Peyer's patch (tissue), 4 donors: ENCODE results near the gene OR14I1. TPM values are rescaled to one million over a fixed set of nuclear protein-coding genes. Genes with fewer than 3 reads are reported as not detected.
A peak's percentile ranks its signal among the peaks of the same experiment; 100 is the strongest.
"Not testable (repeated sequence)": the region's sequence is repeated elsewhere in the genome, so short reads cannot be mapped to it uniquely, and the experiment has no call there.

Source experiments
- DNase-seq, 3 donors: peaks; one replicate each; pipeline ENCODE4 v3.0.0-alpha.2; 2017 to 2019
- H3K27ac ChIP-seq, 4 donors: fragments of 200-600 bp; sonication (generic); one replicate each; pipeline ENCODE4 v1.5.1; 2016 to 2019
- H3K27me3 ChIP-seq, 2 donors: fragments of 200-600 bp; sonication (generic); one replicate each; pipeline ENCODE4 v1.5.1; 2019
- H3K36me3 ChIP-seq, 3 donors: fragments of 200-600 bp; sonication (generic); one replicate each; pipeline ENCODE4 v1.5.1; 2016 to 2019
- H3K4me1 ChIP-seq, 4 donors: fragments of 200-600 bp; sonication (generic); one replicate each; pipeline ENCODE4 v1.5.1; 2016 to 2019
- H3K4me3 ChIP-seq, 4 donors: fragments of 200-600 bp; sonication (generic); 1 replicate in 3 of 4; 2 replicates in 1 of 4; pipeline ENCODE4 v1.5.1; 2016 to 2019; ENCODE audit warnings: mild to moderate bottlenecking in 1 of 4
- H3K9me3 ChIP-seq, 4 donors: fragments of 200-600 bp; sonication (generic); one replicate each; pipeline ENCODE4 v1.5.1; 2016 to 2019; ENCODE audit warnings: mild to moderate bottlenecking in 1 of 4
- CTCF ChIP-seq, 6 experiments: fragments of 450-650 bp in 4 of 6; fragments of 200-600 bp in 2 of 6; sonication (generic) in 1 of 6; IDR thresholded peaks; one replicate each; pipeline ENCODE4 v1.5.1; 2017 to 2019; ENCODE audit warnings: antibody characterized with exemption in 6 of 6, mild to moderate bottlenecking in 3 of 6, moderate library complexity in 1 of 6
- POLR2A ChIP-seq, 2 donors: fragments of 450-650 bp; IDR thresholded peaks; one replicate each; pipeline ENCODE4 v1.5.1; 2017; ENCODE audit warnings: antibody characterized with exemption in 2 of 2, mild to moderate bottlenecking in 2 of 2, moderate library complexity in 2 of 2
- small RNA-seq, 2 donors: library from RNA; depleted of rRNA; stranded (forward); fragments of <200 nt; gene quantifications; one replicate each; pipeline ENCODE3, GENCODE V24; 2016
- total RNA-seq, 4 donors: library from RNA; depleted of rRNA; stranded (reverse); fragments of >200 nt; gene quantifications; one replicate each; pipeline ENCODE4 v1.1.0, GENCODE V29; 2016

The OR14I1 gene
- total RNA-seq, 4 donors from 2014 or later, result not detected

GRCh38 chr1:248686815-248687214 lies 15.8 kb downstream of the OR14I1 start:
- no peaks in the 10 kb centered on the region for H3K4me1 ChIP-seq
- H3K27me3 ChIP-seq, result no peaks in the 10 kb centered on the region
- DNase-seq, result peak in 1 of 3 donors; percentile 54
- H3K27ac ChIP-seq, result no peak overlapping the region
- TF ChIP-seq POLR2A (IDR thresholded peaks at IDR 0.05), result no peak
- peak in 3 of 6 experiments; percentile 46 to 66 (median 59) for TF ChIP-seq CTCF (IDR thresholded peaks at IDR 0.05)
- no peaks in the 10 kb centered on the region for H3K36me3 ChIP-seq
- H3K9me3 ChIP-seq, result no peaks in the 10 kb centered on the region
- H3K4me3 ChIP-seq, result no peak overlapping the region

GRCh38 chr1:248681651-248682050 lies 20.9 kb downstream of the OR14I1 start:
- no peaks in the 10 kb centered on the region for H3K4me1 ChIP-seq
- no peak for DNase-seq
- H3K27ac ChIP-seq, result no peak overlapping the region
- no peaks in the 10 kb centered on the region for H3K27me3 ChIP-seq
- no peaks in the 10 kb centered on the region for H3K36me3 ChIP-seq
- TF ChIP-seq POLR2A (IDR thresholded peaks at IDR 0.05) (no peak), CTCF (IDR thresholded peaks at IDR 0.05) (no peak)
- H3K9me3 ChIP-seq, result no peaks in the 10 kb centered on the region
- no peak overlapping the region for H3K4me3 ChIP-seq

GRCh38 chr1:248670003-248670402 lies 32.6 kb downstream of the OR14I1 start:
- Histone ChIP-seq H3K36me3 (no peaks in the 10 kb centered on the region), H3K9me3 (peaks cover 0 to 6% (median 0%) of the 10 kb centered on the region in 4 donors), H3K27me3 (no peaks in the 10 kb centered on the region), H3K27ac (no peak overlapping the region), H3K4me3 (no peak overlapping the region), H3K4me1 (no peaks in the 10 kb centered on the region)
- DNase-seq, result no peak
- TF ChIP-seq CTCF (IDR thresholded peaks at IDR 0.05) (no peak), POLR2A (IDR thresholded peaks at IDR 0.05) (no peak)

- H3K27ac ChIP-seq, H3K9me3 ChIP-seq, H3K36me3 ChIP-seq, H3K27me3 ChIP-seq, H3K4me1 ChIP-seq, H3K4me3 ChIP-seq: not testable (repeated sequence)
- peak in 1 of 3 donors; percentile 20 for DNase-seq
Measured at GRCh38 chr1:248663453-248664328, 38.9 kb downstream of the OR14I1 start.

GRCh38 chr1:248656797-248657196 lies 45.8 kb downstream of the OR14I1 start:
- H3K4me1 ChIP-seq, DNase-seq, H3K9me3 ChIP-seq, H3K4me3 ChIP-seq, H3K27ac ChIP-seq, H3K27me3 ChIP-seq, H3K36me3 ChIP-seq: not testable (repeated sequence)

- H3K4me1 ChIP-seq, H3K36me3 ChIP-seq, H3K4me3 ChIP-seq, DNase-seq, H3K9me3 ChIP-seq, H3K27ac ChIP-seq, H3K27me3 ChIP-seq: not testable (repeated sequence)
Measured at GRCh38 chr1:248655354-248655753, 47.2 kb downstream of the OR14I1 start, which contains the start of gene OR2T27. OR2T27 (minus strand) TSS chr1:248655528; CDS start chr1:248650884, 4,644 bp downstream.

Small RNA genes within 50 kb of the gene (small RNA-seq; reads per million reads assigned to genes)
- 0 reads per million in 2 donors for gene AHCYP8

Other genes starting within 250 kb of the OR14I1 start
- gene OR2T3, start 229.4 kb downstream of the OR14I1 start, total RNA-seq, result not detected
- gene OR2T5, start 214.2 kb downstream of the OR14I1 start, total RNA-seq, result not detected
- not detected for gene OR2G6, start 194.7 kb downstream of the OR14I1 start, total RNA-seq
- gene OR2T29, start 140.0 kb downstream of the OR14I1 start, total RNA-seq, result not detected
- gene OR2T34, start 128.0 kb downstream of the OR14I1 start, total RNA-seq, result not detected
- not detected for gene OR2T10, start 105.1 kb downstream of the OR14I1 start, total RNA-seq
- gene OR2T11, start 67.7 kb downstream of the OR14I1 start, total RNA-seq, result not detected
- not detected for gene OR2T35, start 57.5 kb downstream of the OR14I1 start, total RNA-seq
- gene OR2T27, start 47.2 kb downstream of the OR14I1 start, total RNA-seq, result not detected
- 10 to 100 TPM in 3 of 4 donors, not detected in 1; 28.5 to 53.8 (median 34.7) TPM for gene LYPD8, start 53.0 kb upstream of the OR14I1 start, total RNA-seq
- gene SH3BP5L, start 123.1 kb upstream of the OR14I1 start, total RNA-seq, result 10 to 100 TPM; 19.0 to 60.6 (median 51.5) TPM
- gene ZNF672, start 135.5 kb upstream of the OR14I1 start, total RNA-seq, result 10 to 100 TPM; 48.4 to 64.4 (median 60.5) TPM
- 100 to 1,000 TPM in 2 of 4 donors, 10 to 100 TPM in 2; 46.2 to 128 (median 104) TPM for gene ZNF692, start 156.3 kb upstream of the OR14I1 start, total RNA-seq
- 10 to 100 TPM in 3 of 4 donors, 1 to 10 TPM in 1; 9.9 to 17.2 (median 14.4) TPM for gene PGBD2, start 203.5 kb upstream of the OR14I1 start, total RNA-seq